Heart left ventricle (tissue), 13 donors: ENCODE data around the gene H6PD.

Experiments
- POLR2A ChIP-seq, 2 donors: fragments of 450-650 bp; IDR thresholded peaks; one replicate each; pipeline ENCODE4 v1.6.1; 2017; ENCODE audit warnings: antibody characterized with exemption in 2 of 2, mild to moderate bottlenecking in 2 of 2, moderate library complexity in 2 of 2
- TF ChIP-seq, protein P1 (sequence below), 12 donors: fragments of 200-600 bp; sonication (generic) in 4 of 12; IDR thresholded peaks; one replicate each; pipeline versions ENCODE4 v1.5.0 to v1.8.0; 2018 to 2022; ENCODE audit warnings: antibody characterized with exemption in 12 of 12, mild to moderate bottlenecking in 5 of 12
- donor health status: ischemic (EF 13 %, LVEDD 7.1; RV severe dilation, severe dysfunction).
- donor health status: DM: no; HTN: yes; CAD: no.
- donor health status: DM: no; HTN: no; CAD: no.
- donor health status: ischemic (EF 25% LVEDD 6.9; RV normal size, moderate dysfunction).
- donor health status: ischemic (EF 25% LVEDD 5.7; RV mildly dilated, moderate dysfunction).
- donor health status: ischemic (EF 35%, LVEDD 5.7; RV mildly dilated, moderate dysfunction).
- donor health status: nonischemic (EF 11% LVEDD 7.7; RV severe dilation, severe dysfunction).
- donor health status: DM: yes; HTN: yes; CAD: no.
- donor health status: PGD.
- donor health status: ischemic (EF 29% LVEDD 5.4; RV normal size, mild dysfunction).
- donor health status: nonischemic (EF 23%, LVEDD 6.1; RV moderate dilation, normal function).

DNA sequence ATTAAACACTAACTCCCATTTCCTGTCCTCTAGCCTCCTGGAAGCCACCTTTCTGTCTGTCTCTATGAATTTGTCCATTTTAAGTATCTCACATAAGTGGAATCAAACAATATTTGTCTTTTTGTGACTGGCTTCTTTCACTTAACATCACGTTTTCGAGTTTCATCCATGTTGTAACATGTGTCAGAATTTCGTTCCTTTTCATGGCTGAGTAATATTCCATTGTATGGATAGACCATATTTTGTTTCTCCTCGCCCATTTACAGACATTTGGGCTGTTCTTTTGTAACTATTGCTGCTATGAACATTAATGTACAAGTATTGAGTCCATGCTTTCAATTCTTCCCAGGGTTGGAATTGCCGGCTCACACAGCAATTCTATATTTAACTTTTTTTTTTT is 15.7 kb upstream of the H6PD start:
- TF ChIP-seq, protein P1, sequence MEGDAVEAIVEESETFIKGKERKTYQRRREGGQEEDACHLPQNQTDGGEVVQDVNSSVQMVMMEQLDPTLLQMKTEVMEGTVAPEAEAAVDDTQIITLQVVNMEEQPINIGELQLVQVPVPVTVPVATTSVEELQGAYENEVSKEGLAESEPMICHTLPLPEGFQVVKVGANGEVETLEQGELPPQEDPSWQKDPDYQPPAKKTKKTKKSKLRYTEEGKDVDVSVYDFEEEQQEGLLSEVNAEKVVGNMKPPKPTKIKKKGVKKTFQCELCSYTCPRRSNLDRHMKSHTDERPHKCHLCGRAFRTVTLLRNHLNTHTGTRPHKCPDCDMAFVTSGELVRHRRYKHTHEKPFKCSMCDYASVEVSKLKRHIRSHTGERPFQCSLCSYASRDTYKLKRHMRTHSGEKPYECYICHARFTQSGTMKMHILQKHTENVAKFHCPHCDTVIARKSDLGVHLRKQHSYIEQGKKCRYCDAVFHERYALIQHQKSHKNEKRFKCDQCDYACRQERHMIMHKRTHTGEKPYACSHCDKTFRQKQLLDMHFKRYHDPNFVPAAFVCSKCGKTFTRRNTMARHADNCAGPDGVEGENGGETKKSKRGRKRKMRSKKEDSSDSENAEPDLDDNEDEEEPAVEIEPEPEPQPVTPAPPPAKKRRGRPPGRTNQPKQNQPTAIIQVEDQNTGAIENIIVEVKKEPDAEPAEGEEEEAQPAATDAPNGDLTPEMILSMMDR (IDR thresholded peaks at IDR 0.05): no peak
- TF ChIP-seq POLR2A (IDR thresholded peaks at IDR 0.05): no peak
